ENCODE data around the gene CDK2. TPM values are rescaled to one million over a fixed set of nuclear protein-coding genes. Genes with fewer than 3 reads are reported as not detected.

Gene CDK2
- total RNA-seq, result 9.4 and 26.5 TPM in 2 replicates

DNA sequence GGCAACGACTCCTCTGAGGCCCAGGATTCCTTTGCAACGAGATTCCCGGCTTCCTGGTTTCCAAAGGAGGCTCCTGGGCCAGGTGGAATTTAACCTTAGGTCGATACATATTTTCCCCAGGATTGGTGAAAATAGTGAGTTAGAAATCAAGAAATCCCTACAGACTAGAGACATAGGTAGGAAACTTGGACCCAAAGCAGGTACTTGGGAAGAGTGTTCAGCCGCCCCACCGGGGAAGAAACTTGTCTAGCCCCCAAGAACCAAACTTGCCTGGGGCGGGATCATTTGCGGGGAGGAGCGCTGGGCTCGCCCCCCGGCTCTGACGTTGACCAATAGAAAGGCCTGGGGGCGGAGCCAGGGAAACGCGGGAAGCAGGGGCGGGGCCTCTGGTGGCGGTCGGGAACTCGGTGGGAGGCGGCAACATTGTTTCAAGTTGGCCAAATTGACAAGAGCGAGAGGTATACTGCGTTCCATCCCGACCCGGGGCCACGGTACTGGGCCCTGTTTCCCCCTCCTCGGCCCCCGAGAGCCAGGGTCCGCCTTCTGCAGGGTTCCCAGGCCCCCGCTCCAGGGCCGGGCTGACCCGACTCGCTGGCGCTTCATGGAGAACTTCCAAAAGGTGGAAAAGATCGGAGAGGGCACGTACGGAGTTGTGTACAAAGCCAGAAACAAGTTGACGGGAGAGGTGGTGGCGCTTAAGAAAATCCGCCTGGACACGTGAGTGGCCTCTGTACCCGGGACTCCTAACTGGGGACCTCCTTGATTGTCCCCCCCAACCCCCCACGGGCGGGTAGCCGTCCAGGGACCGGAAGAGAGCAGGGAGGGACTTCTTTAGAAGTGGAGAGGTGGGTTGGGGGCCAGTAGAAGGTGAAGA is at the start of gene CDK2:
TSS of gene CDK2 (plus strand) at position 423 of the 874 bp plus-strand sequence. CDS start at position 602, 179 bp downstream.

DNA sequence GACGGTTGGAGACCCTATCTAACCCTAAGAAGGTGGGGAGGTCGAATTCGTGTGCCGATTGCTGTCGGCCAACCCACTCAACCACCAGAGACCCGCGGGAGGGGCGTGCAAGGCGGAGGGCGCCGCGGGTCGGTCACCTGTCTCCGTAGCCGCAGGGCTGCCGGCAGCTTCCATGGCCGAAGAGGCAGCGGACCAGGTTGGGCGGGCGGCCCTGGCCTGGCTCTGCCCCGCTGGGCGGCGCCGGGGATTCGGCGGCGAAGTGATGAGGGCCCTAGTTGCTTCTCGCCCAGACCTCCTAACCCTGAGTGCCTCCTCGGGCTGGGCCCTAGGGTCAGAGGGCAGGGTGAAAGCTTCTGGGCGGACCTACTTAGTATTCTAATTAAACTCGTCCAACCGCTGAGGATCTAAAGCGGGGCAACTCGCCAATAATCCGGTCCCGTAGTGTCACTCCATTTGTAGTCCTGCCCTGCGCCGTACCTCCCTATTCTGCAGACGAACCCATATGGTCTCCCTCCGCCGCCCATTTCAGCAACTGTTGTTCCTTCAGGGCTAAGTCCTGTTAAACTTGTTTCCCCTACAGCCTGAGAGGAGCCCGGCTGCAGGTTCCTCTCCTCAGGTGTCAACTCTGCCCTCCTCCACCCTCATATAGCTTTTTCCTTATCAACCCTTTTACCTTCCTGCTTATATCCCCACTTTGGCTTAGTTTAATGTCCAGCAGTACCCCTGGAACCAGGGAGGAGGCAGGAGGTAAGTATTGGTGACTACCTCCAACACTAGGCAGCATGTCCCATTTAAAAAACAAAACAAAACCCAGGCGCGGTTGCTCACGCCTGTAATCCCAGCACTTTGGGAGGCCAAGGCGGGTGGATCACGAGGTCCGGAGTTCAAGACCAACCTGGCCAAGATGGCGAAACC is 38.8 kb upstream of the CDK2 start, which contains the start of gene PYM1:
TSS of gene PYM1 (minus strand) at position 307 of the 915 bp plus-strand sequence. CDS start at position 174, 133 bp downstream.

GRCh38 chr12:55930771-55931316 is 35.8 kb upstream of the CDK2 start, which contains the start of gene DGKA:
Gene DGKA, plus strand, starts transcription at chr12:55931162. Its CDS starts 5,342 bp downstream, at chr12:55936504.

GRCh38 chr12:55965941-55966407 is 656 bp upstream of the CDK2 start, which contains the start of gene PMEL:
Gene PMEL, minus strand, starts transcription at chr12:55966042. Its CDS starts 31 bp downstream, at chr12:55966011.

GRCh38 chr12:55973599-55974307 is 7.1 kb downstream of the CDK2 start, which contains the start of gene RAB5B:
Gene RAB5B, plus strand, starts transcription at chr12:55974078. Its CDS starts 12,883 bp downstream, at chr12:55986961.

DNA sequence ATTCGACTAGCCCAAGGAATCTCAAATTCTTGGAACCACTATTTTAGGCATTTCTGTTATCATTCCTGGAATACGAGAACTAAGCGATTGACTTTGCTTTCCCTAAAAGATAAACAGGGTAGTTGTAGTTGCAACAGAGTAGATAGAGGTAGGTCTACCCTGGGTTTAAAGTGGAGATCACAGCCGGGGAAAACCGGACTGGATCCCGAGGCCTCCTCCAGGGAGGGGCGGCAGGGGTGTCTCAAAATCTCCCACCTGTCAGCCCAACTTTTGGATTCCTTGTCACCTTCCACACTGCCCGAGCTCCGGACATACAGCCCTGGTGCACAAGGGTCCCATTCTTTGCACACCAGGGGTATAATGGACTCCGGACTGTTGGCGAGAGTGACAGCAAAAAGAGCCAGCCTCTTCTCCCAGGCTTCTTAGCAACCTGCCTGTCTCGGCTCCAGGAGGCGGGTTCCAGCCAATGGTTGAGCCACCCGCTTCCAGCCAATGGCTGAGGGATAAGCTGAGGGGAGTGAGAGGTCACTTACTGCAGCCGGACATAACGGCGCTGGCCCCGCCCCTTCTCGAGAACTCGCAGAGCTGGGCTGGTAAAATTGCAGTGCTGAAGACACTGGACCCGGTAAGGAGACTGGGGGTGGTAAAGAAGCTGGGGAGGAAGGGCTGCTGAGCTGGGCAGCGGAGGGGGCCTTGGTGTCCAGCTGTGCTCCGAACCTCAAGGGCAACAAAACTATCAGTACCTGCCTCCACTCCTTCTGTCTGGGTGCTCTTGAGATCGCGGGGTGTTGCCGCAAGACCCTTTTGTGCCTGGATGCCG is 30.3 kb downstream of the CDK2 start, which contains the start of gene SUOX:
TSS of gene SUOX (plus strand) at position 562 of the 820 bp plus-strand sequence. CDS start 4,946 bp downstream, outside the sequence.

DNA sequence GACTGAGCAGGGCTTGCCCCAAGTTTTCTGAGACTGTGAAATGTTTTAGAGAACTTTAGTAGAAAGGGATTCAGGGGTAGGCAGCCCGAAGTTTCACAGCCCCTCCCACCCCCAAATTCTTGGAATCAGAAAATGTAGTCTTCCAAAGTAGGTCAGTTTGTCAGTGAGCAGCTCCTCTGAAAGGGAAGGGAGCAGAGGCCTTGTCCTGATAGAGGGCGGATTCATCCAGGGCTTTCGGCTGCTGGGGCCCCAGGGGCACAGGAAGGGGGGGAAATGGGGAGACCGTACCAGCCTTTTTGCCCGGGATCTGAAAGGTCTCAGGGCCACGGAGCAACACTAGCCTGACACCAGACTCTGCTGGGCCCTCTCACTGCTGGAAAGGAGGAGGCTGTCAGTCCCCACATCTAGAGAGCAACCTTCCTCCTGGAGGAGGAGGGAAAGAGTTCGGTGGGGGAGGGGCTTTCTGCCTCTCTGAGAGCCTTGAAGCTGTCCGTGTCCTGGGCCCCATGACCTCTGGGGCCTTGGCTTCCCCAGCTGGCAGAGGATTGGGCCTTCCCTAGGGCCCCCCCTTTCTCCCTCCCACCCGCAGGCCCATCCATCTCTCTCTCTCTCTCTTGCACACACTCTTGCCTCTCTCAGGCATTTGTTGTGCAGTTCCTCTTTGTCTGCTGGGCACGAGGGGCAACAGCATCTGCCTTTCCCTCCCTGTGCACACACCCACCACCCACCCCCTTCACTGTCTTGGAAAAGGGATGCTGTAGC is 54.0 kb downstream of the CDK2 start, which contains the start of gene IKZF4:
TSS of gene IKZF4 (plus strand) at position 621 of the 762 bp plus-strand sequence. CDS start 451 bp downstream, outside the sequence.

Other genes with a start within 250 kb of the CDK2 start
- gene RDH5, start 246.4 kb upstream of the CDK2 start, total RNA-seq, result 1.1 and 1.2 TPM in 2 replicates
- gene CD63, start 237.8 kb upstream of the CDK2 start, total RNA-seq, result 935 and 965 TPM in 2 replicates
- gene GDF11, start 223.7 kb upstream of the CDK2 start, total RNA-seq, result 0.43 and 0.72 TPM in 2 replicates
- 64.2 and 75.2 TPM in 2 replicates for gene SARNP, start 149.1 kb upstream of the CDK2 start, total RNA-seq
- 26.9 and 38.6 TPM in 2 replicates for gene ORMDL2, start 148.8 kb upstream of the CDK2 start, total RNA-seq
- gene DNAJC14, start 137.2 kb upstream of the CDK2 start, total RNA-seq, result 36.2 and 41.2 TPM in 2 replicates
- gene MMP19, start 123.9 kb upstream of the CDK2 start, total RNA-seq, result 0.24 TPM in 1 of 2 replicates, not detected in the other
- gene PYM1, start 38.9 kb upstream of the CDK2 start, total RNA-seq, result 27.0 and 41.1 TPM in 2 replicates
- gene DGKA, start 35.7 kb upstream of the CDK2 start, total RNA-seq, result 97.6 and 107 TPM in 2 replicates
- 2.6 and 2.9 TPM in 2 replicates for gene PMEL, start 788 bp upstream of the CDK2 start, total RNA-seq
- 51.8 TPM in 2 replicates for gene RAB5B, start 7.2 kb downstream of the CDK2 start, total RNA-seq
- gene SUOX, start 30.4 kb downstream of the CDK2 start, total RNA-seq, result 5.1 and 5.8 TPM in 2 replicates
- 0.24 TPM in 1 of 2 replicates, not detected in the other for gene IKZF4, start 54.2 kb downstream of the CDK2 start, total RNA-seq
- gene RPS26, start 75.1 kb downstream of the CDK2 start, total RNA-seq, result 233 and 674 TPM in 2 replicates
- gene ERBB3, start 113.3 kb downstream of the CDK2 start, total RNA-seq, result 22.9 and 29.6 TPM in 2 replicates
- 169 and 181 TPM in 2 replicates for gene PA2G4, start 137.7 kb downstream of the CDK2 start, total RNA-seq
- 2,930 and 4,402 TPM in 2 replicates for gene RPL41, start 149.8 kb downstream of the CDK2 start, total RNA-seq
- gene ZC3H10, start 151.4 kb downstream of the CDK2 start, total RNA-seq, result 2.2 and 2.8 TPM in 2 replicates
- gene ESYT1, start 161.4 kb downstream of the CDK2 start, total RNA-seq, result 241 and 358 TPM in 2 replicates
- gene MYL6B, start 185.8 kb downstream of the CDK2 start, total RNA-seq, result 39.4 and 40.5 TPM in 2 replicates
- gene MYL6, start 191.5 kb downstream of the CDK2 start, total RNA-seq, result 400 and 1,602 TPM in 2 replicates
- 17.4 and 18.1 TPM in 2 replicates for gene SMARCC2, start 222.7 kb downstream of the CDK2 start, total RNA-seq

All from tracheal epithelial cell (primary cell).